ENCODE data around the gene PSMB7.

- TF ChIP-seq EZH2 (IDR thresholded peaks at IDR 0.05; ENCODE audit: borderline replicate concordance, low read depth, low read length, severe bottlenecking), result no peak
- TF ChIP-seq, protein P1, sequence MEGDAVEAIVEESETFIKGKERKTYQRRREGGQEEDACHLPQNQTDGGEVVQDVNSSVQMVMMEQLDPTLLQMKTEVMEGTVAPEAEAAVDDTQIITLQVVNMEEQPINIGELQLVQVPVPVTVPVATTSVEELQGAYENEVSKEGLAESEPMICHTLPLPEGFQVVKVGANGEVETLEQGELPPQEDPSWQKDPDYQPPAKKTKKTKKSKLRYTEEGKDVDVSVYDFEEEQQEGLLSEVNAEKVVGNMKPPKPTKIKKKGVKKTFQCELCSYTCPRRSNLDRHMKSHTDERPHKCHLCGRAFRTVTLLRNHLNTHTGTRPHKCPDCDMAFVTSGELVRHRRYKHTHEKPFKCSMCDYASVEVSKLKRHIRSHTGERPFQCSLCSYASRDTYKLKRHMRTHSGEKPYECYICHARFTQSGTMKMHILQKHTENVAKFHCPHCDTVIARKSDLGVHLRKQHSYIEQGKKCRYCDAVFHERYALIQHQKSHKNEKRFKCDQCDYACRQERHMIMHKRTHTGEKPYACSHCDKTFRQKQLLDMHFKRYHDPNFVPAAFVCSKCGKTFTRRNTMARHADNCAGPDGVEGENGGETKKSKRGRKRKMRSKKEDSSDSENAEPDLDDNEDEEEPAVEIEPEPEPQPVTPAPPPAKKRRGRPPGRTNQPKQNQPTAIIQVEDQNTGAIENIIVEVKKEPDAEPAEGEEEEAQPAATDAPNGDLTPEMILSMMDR (IDR thresholded peaks at IDR 0.05; ENCODE audit: borderline replicate concordance, extremely low read depth, low read length, poor library complexity, severe bottlenecking), result peak; percentile 89
Observed at GRCh38 chr9:124415102-124415851, at the start of gene PSMB7.
